HepG2 (cell line): ENCODE measurements around the gene ANKRD27. TPM values are rescaled to one million over a fixed set of nuclear protein-coding genes. Genes with fewer than 3 reads are reported as not detected.

Experiments used
- FOSL2 ChIP-seq: sonication (generic); formaldehyde crosslinking; IDR thresholded peaks from 2 replicates; pipeline ENCODE4 v1.4.0; 2020; ENCODE audit warnings: missing genetic modification reagents
- HES4 ChIP-seq: sonication (generic); formaldehyde crosslinking; IDR thresholded peaks from 2 replicates; pipeline ENCODE4 v1.9.0; 2021; ENCODE audit warnings: mild to moderate bottlenecking, missing genetic modification reagents, borderline replicate concordance
- HOXA9 ChIP-seq: sonication (generic); formaldehyde crosslinking; IDR thresholded peaks from 2 replicates; pipeline ENCODE4 v1.8.1; 2022; ENCODE audit warnings: missing genetic modification reagents, mild to moderate bottlenecking, moderate library complexity, borderline replicate concordance
- MTA3 ChIP-seq: sonication (generic); formaldehyde crosslinking; IDR thresholded peaks from 2 replicates; pipeline ENCODE4 v1.4.0; 2020; ENCODE audit warnings: missing genetic modification reagents
- NAIF1 ChIP-seq: sonication (generic); formaldehyde crosslinking; IDR thresholded peaks from 2 replicates; pipeline ENCODE4 v1.5.0; 2020; ENCODE audit warnings: mild to moderate bottlenecking, missing genetic modification reagents, borderline replicate concordance
- PRMT3 ChIP-seq: sonication (generic); formaldehyde crosslinking; IDR thresholded peaks from 2 replicates; pipeline ENCODE4 v1.8.1; 2022; ENCODE audit warnings: low read depth, mild to moderate bottlenecking, moderate library complexity, missing genetic modification reagents, borderline replicate concordance
- SKI ChIP-seq: fragments of 450-650 bp; IDR thresholded peaks from one replicate; pipeline ENCODE4 v1.6.1; 2018; ENCODE audit warnings: mild to moderate bottlenecking; ENCODE audit not compliant: partially characterized antibody
- TBP ChIP-seq: sonication (generic); formaldehyde crosslinking; IDR thresholded peaks from 2 replicates; pipeline ENCODE4 v1.5.0; 2020; ENCODE audit warnings: missing genetic modification reagents
- ZNF33B ChIP-seq: sonication (generic); formaldehyde crosslinking; IDR thresholded peaks from 2 replicates; pipeline ENCODE4 v1.5.1; 2020; ENCODE audit warnings: mild to moderate bottlenecking, missing genetic modification reagents
- ZNF414 ChIP-seq: sonication (generic); formaldehyde crosslinking; IDR thresholded peaks from 2 replicates; pipeline ENCODE4 v1.5.0; 2020; ENCODE audit warnings: missing genetic modification reagents
- ZNF598 ChIP-seq: sonication (generic); formaldehyde crosslinking; IDR thresholded peaks from 2 replicates; pipeline ENCODE4 v1.5.1; 2020; ENCODE audit warnings: mild to moderate bottlenecking, missing genetic modification reagents, borderline replicate concordance
- ZNF615 ChIP-seq: sonication (generic); formaldehyde crosslinking; IDR thresholded peaks from 2 replicates; pipeline ENCODE4 v1.5.0; 2020; ENCODE audit warnings: mild to moderate bottlenecking, missing genetic modification reagents, borderline replicate concordance
- ZNF660 ChIP-seq: sonication (generic); formaldehyde crosslinking; IDR thresholded peaks from 2 replicates; pipeline ENCODE4 v1.5.1; 2020; ENCODE audit warnings: mild to moderate bottlenecking, low read depth, missing genetic modification reagents, borderline replicate concordance
- polyA plus RNA-seq, 8 experiments: library from polyadenylated mRNA; depleted of rRNA in 3 of 8; stranded (reverse) in 7 of 8; unstranded in 1 of 8; fragments of >200 nt; fragmentation: Illumina TruSeq in 4 of 8; extraction: Trizol in 4 of 8; gene quantifications; 2 replicates each; pipeline versions ENCODE4 v1.2.1 to v1.2.3, GENCODE V29; 2011 to 2016; ENCODE audit warnings: low read depth in 4 of 8, missing spikeins in 1 of 8, mixed read lengths in 1 of 8; ENCODE audit not compliant: insufficient read depth in 1 of 8
- total RNA-seq, 5 experiments: library from RNA; depleted of rRNA; stranded (reverse); fragments of >200 nt; fragmentation: Illumina TruSeq; extraction: Trizol; gene quantifications; 2 replicates each; pipeline ENCODE4 v1.2.3, GENCODE V29; 2016; ENCODE audit warnings: low read depth in 1 of 5
- TF ChIP-seq, protein P1 (sequence below), 2 experiments: fragments of 450-650 bp in 1 of 2; sonication (generic) in 1 of 2; formaldehyde crosslinking; IDR thresholded peaks; 2 replicates each; pipeline versions ENCODE4 v1.5.0 to v1.8.0; 2020 to 2022; ENCODE audit warnings: mild to moderate bottlenecking in 1 of 2, missing genetic modification reagents in 1 of 2
- TF ChIP-seq, protein P2 (sequence below): sonication (generic); formaldehyde crosslinking; conservative IDR thresholded peaks from 2 replicates; pipeline ENCODE4 v1.8.0; 2022; ENCODE audit warnings: low read depth, missing genetic modification reagents
- TF ChIP-seq, protein P3 (sequence below): sonication (generic); formaldehyde crosslinking; IDR thresholded peaks from 2 replicates; pipeline ENCODE4 v1.5.0; 2020; ENCODE audit warnings: mild to moderate bottlenecking, missing genetic modification reagents, borderline replicate concordance
- TF ChIP-seq, protein P4 (sequence below): sonication (generic); formaldehyde crosslinking; IDR thresholded peaks from 2 replicates; pipeline ENCODE4 v1.4.0; 2020; ENCODE audit warnings: missing genetic modification reagents
- TF ChIP-seq, protein P5 (sequence below): sonication (generic); formaldehyde crosslinking; conservative IDR thresholded peaks from 2 replicates; pipeline ENCODE4 v1.4.0; 2020; ENCODE audit warnings: missing genetic modification reagents

ANKRD27 gene
- total and polyA plus RNA-seq, 2 of the 13 experiments (the other 11 are each of a cell fraction or from before 2014, with no cell fraction given), result 22.2 to 23.7 TPM

DNA sequence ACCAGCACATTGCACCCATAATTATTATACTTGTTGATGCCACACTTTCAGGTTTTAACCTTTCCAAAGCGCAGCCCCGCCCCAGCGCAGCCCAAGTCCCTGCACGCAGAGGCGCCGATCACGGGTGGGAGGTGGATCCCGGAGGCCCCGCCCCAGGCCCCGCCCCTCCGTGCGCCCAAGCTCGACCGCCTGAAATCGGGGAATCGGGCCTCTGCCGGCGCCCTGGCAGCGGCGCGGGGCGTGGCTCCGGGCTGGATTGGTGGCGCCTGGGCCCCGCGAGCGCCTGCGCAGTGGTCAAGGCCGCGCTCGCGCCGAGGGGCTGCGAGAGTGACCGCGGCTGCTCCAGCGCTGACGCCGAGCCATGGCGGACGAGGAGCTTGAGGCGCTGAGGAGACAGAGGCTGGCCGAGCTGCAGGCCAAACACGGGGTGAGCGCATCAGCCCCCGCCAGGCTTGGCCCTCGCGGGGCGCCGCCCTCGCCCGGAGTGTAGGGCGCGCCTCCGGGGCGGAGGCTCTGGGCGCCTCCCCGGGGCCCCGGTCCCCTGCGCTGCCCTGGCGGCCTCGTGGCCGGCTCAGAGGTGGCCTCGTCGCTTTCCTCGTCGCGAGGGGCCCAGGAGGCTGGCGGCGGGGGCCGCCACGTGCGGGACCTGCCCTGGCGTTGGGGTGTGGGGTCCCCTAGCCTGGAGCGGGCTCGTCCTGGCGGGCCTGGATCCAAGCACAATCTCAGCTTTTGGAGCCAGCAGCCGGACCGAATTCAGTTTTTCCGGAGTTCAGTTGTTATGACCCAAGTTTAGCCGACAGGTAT lies 93.9 kb downstream of the ANKRD27 start, which contains the start of gene PDCD5 (continued):
- no peak for TF ChIP-seq TBP
- no peak for TF ChIP-seq ZNF33B (CRISPR knock-in tag)
- TF ChIP-seq, protein P1, sequence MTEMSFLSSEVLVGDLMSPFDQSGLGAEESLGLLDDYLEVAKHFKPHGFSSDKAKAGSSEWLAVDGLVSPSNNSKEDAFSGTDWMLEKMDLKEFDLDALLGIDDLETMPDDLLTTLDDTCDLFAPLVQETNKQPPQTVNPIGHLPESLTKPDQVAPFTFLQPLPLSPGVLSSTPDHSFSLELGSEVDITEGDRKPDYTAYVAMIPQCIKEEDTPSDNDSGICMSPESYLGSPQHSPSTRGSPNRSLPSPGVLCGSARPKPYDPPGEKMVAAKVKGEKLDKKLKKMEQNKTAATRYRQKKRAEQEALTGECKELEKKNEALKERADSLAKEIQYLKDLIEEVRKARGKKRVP (CRISPR knock-in tag; IDR thresholded peaks at IDR 0.05), result no peak
- TF ChIP-seq HES4 (CRISPR knock-in tag), result peak; percentile 42
- no peak for TF ChIP-seq NAIF1 (CRISPR knock-in tag)
- TF ChIP-seq HOXA9, result 0 out of 2 replicates have a peak, but pooled peaks have one; percentile 15
- TF ChIP-seq ZNF615 (CRISPR knock-in tag), result no peak
- TF ChIP-seq, protein P2, sequence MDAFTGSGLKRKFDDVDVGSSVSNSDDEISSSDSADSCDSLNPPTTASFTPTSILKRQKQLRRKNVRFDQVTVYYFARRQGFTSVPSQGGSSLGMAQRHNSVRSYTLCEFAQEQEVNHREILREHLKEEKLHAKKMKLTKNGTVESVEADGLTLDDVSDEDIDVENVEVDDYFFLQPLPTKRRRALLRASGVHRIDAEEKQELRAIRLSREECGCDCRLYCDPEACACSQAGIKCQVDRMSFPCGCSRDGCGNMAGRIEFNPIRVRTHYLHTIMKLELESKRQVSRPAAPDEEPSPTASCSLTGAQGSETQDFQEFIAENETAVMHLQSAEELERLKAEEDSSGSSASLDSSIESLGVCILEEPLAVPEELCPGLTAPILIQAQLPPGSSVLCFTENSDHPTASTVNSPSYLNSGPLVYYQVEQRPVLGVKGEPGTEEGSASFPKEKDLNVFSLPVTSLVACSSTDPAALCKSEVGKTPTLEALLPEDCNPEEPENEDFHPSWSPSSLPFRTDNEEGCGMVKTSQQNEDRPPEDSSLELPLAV (CRISPR knock-in tag), result no peak
- no peak for TF ChIP-seq MTA3 (CRISPR knock-in tag)
- TF ChIP-seq, protein P3, sequence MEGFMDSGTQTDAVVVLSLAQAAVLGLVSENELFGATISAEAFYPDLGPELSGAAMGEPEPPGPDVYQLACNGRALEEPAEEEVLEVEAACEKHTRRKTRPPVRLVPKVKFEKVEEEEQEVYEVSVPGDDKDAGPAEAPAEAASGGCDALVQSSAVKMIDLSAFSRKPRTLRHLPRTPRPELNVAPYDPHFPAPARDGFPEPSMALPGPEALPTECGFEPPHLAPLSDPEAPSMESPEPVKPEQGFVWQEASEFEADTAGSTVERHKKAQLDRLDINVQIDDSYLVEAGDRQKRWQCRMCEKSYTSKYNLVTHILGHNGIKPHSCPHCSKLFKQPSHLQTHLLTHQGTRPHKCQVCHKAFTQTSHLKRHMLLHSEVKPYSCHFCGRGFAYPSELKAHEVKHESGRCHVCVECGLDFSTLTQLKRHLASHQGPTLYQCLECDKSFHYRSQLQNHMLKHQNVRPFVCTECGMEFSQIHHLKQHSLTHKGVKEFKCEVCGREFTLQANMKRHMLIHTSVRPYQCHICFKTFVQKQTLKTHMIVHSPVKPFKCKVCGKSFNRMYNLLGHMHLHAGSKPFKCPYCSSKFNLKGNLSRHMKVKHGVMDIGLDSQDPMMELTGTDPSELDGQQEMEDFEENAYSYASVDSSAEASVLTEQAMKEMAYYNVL (CRISPR knock-in tag), result no peak
- no peak for TF ChIP-seq FOSL2 (CRISPR knock-in tag)
- TF ChIP-seq ZNF660 (CRISPR knock-in tag), result no peak
- TF ChIP-seq ZNF414 (CRISPR knock-in tag), result no peak; the same call in 1 of the 2 replicates
- TF ChIP-seq, protein P4, sequence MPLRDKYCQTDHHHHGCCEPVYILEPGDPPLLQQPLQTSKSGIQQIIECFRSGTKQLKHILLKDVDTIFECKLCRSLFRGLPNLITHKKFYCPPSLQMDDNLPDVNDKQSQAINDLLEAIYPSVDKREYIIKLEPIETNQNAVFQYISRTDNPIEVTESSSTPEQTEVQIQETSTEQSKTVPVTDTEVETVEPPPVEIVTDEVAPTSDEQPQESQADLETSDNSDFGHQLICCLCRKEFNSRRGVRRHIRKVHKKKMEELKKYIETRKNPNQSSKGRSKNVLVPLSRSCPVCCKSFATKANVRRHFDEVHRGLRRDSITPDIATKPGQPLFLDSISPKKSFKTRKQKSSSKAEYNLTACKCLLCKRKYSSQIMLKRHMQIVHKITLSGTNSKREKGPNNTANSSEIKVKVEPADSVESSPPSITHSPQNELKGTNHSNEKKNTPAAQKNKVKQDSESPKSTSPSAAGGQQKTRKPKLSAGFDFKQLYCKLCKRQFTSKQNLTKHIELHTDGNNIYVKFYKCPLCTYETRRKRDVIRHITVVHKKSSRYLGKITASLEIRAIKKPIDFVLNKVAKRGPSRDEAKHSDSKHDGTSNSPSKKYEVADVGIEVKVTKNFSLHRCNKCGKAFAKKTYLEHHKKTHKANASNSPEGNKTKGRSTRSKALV (CRISPR knock-in tag), result no peak; the same call in 1 of the 2 replicates
- no peak for TF ChIP-seq PRMT3 (CRISPR knock-in tag)
- no peak for TF ChIP-seq ZNF598 (CRISPR knock-in tag)
- no peak for TF ChIP-seq SKI
- TF ChIP-seq, protein P5, sequence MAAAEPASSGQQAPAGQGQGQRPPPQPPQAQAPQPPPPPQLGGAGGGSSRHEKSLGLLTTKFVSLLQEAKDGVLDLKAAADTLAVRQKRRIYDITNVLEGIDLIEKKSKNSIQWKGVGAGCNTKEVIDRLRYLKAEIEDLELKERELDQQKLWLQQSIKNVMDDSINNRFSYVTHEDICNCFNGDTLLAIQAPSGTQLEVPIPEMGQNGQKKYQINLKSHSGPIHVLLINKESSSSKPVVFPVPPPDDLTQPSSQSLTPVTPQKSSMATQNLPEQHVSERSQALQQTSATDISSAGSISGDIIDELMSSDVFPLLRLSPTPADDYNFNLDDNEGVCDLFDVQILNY (CRISPR knock-in tag), result no peak; the same call in 1 of the 2 replicates
